ENCODE data around the gene AVPR2.

Gene AVPR2

DNA sequence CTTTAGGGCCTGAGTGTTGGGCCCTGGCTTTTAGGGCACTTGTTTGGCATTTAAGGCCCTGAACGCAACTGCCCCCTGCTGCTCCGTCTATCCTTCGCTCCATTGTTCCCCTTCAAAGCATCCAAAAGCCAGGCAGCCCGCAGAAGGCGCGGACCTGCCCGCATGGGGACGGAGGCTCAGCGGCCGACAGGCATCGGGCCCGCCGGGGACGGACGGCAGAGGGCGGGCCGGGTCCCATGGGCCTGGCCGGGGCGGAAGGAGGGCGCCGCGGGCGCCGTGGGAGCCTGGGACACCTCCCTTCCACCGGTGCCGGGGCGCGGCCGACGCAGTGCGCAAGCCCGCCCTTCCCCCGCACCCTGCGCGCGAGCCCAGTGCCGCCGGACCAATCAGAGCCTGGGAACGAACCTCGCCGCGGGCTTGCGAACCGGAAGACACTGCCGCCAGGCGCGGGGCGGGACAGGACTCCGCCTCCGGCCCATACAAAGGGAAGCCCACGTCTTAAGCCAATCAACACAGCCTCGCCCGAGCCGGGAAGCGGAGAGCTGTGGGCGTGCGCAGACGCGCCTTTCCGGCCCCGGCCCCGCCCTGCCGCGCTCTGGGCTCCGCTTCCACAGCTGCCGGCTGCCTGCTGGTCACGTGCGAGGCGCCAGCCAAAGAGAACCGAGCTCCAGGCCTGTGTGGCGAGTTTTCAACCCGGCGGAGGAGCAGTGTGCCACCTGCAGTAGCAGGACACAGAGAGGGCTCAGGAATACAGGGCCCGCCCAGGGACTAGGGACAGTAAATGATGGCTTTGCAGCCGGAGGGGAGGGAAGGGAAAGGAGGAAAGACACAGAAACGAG lies 23.7 kb downstream of the AVPR2 start:
- Histone ChIP-seq H3K27ac (ENCODE audit: low read length) (peak overlapping the region; percentile 100), H3K9me3 (ENCODE audit: insufficient read depth, low read length) (no peaks in the 10 kb centered on the region), H3K36me3 (replicated peaks; ENCODE audit: low read depth, low read length) (peaks cover 26% of the 10 kb centered on the region), H2AFZ (ENCODE audit: low read depth, low read length) (no peak overlapping the region), H3K79me2 (ENCODE audit: low read length) (peaks cover 56% of the 10 kb centered on the region), H4K20me1 (ENCODE audit: insufficient read depth, low read length) (peaks cover 10% of the 10 kb centered on the region), H3K9ac (ENCODE audit: low read length) (peak overlapping the region; percentile 100), H3K4me2 (ENCODE audit: low read length) (peak overlapping the region; percentile 91), H3K27me3 (ENCODE audit: low read depth, low read length) (no peaks in the 10 kb centered on the region), H3K4me3 (ENCODE audit: low read length) (peak overlapping the region; percentile 100), H3K4me1 (ENCODE audit: low read length) (peaks cover 32% of the 10 kb centered on the region)
- TF ChIP-seq, protein P1, sequence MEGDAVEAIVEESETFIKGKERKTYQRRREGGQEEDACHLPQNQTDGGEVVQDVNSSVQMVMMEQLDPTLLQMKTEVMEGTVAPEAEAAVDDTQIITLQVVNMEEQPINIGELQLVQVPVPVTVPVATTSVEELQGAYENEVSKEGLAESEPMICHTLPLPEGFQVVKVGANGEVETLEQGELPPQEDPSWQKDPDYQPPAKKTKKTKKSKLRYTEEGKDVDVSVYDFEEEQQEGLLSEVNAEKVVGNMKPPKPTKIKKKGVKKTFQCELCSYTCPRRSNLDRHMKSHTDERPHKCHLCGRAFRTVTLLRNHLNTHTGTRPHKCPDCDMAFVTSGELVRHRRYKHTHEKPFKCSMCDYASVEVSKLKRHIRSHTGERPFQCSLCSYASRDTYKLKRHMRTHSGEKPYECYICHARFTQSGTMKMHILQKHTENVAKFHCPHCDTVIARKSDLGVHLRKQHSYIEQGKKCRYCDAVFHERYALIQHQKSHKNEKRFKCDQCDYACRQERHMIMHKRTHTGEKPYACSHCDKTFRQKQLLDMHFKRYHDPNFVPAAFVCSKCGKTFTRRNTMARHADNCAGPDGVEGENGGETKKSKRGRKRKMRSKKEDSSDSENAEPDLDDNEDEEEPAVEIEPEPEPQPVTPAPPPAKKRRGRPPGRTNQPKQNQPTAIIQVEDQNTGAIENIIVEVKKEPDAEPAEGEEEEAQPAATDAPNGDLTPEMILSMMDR (IDR thresholded peaks at IDR 0.05; ENCODE audit: low read depth, low read length): peak; percentile 20; the same call in 1 of the 2 replicates
- TF ChIP-seq EZH2phosphoT487 (IDR thresholded peaks at IDR 0.05; ENCODE audit: low read depth): no peak

DNA sequence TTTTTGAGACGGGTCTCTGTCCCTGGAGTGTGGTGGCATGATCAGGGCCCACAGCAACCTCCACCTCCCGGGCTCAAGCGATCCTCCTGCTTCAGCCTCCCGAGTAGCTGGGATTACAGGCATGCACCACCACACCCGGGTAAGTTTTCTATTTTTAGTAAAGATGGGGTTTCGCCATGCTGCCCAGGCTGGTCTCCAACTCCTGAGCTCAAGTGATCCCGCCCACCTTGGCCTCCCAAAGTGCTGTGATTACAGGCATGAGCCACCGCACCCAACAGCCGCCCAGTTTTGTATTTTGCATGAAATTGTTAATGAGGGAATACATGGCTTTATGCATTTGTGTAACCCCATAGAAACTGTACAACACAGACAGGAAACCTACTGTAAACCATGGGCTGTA lies 24.4 kb downstream of the AVPR2 start:
- TF ChIP-seq EZH2phosphoT487 (IDR thresholded peaks at IDR 0.05; ENCODE audit: low read depth): no peak
- TF ChIP-seq, protein P1 (IDR thresholded peaks at IDR 0.05; ENCODE audit: low read depth, low read length): no peak
- Histone ChIP-seq H3K9me3 (ENCODE audit: insufficient read depth, low read length) (no peaks in the 10 kb centered on the region), H3K36me3 (replicated peaks; ENCODE audit: low read depth, low read length) (peaks cover 20% of the 10 kb centered on the region), H3K4me1 (ENCODE audit: low read length) (peaks cover 28% of the 10 kb centered on the region), H4K20me1 (ENCODE audit: insufficient read depth, low read length) (0 out of 2 replicates have a peak, but pooled peaks cover 6% of the 10 kb centered on the region), H3K79me2 (ENCODE audit: low read length) (peaks cover 56% of the 10 kb centered on the region), H3K9ac (ENCODE audit: low read length) (peak overlapping the region; percentile 65), H2AFZ (ENCODE audit: low read depth, low read length) (no peak overlapping the region), H3K4me2 (ENCODE audit: low read length) (peak overlapping the region; percentile 82), H3K27ac (ENCODE audit: low read length) (peak overlapping the region; percentile 68), H3K27me3 (ENCODE audit: low read depth, low read length) (no peaks in the 10 kb centered on the region), H3K4me3 (ENCODE audit: low read length) (peak overlapping the region; percentile 71)

DNA sequence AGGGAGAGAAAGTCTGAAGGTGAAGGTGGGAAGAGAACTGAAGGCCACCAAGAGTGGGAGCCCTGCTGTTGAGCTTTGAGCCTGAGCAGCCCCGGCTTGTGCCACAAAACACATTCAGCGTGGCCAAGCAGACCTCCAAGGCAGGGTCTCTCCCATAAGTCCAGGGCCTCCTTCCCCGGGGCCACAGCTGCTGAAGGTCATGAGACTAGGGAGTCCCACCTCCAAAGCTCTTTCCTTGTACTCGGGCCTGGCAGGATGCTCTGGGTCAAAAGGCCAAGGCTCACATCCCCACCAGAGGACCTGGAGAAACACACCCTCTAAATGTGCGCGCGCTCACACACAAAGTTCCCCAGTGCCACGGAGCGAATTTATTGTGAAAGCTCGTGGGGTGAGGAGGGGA lies 25.1 kb downstream of the AVPR2 start:
- peak overlapping the region; percentile 68 for H3K27ac ChIP-seq (ENCODE audit: low read length)
- peaks cover 56% of the 10 kb centered on the region for H3K79me2 ChIP-seq (ENCODE audit: low read length)
- no peaks in the 10 kb centered on the region for H3K27me3 ChIP-seq (ENCODE audit: low read depth, low read length)
- H4K20me1 ChIP-seq (ENCODE audit: insufficient read depth, low read length): no peaks in the 10 kb centered on the region
- no peak overlapping the region for H2AFZ ChIP-seq (ENCODE audit: low read depth, low read length)
- peaks cover 23% of the 10 kb centered on the region for H3K4me1 ChIP-seq (ENCODE audit: low read length)
- peak overlapping the region; percentile 82 for H3K4me2 ChIP-seq (ENCODE audit: low read length)
- H3K9me3 ChIP-seq (ENCODE audit: insufficient read depth, low read length): no peaks in the 10 kb centered on the region
- peak overlapping the region; percentile 71; the same call in 1 of the 2 replicates for H3K4me3 ChIP-seq (ENCODE audit: low read length)
- peak overlapping the region; percentile 65; the same call in 1 of the 2 replicates for H3K9ac ChIP-seq (ENCODE audit: low read length)
- TF ChIP-seq EZH2phosphoT487 (IDR thresholded peaks at IDR 0.05; ENCODE audit: low read depth): no peak
- TF ChIP-seq, protein P1 (IDR thresholded peaks at IDR 0.05; ENCODE audit: low read depth, low read length): no peak
- H3K36me3 ChIP-seq (replicated peaks; ENCODE audit: low read depth, low read length): peaks cover 13% of the 10 kb centered on the region
